DOHH2 (cell line): ENCODE results near the gene ABLIM2.

ENCODE experiments used
- H3F3A ChIP-seq: fragments of 200-600 bp; sonication (generic), shearing (Covaris generic); 2 replicates; pipeline ENCODE4 v1.6.0; 2016; ENCODE audit warnings: antibody characterized with exemption, mild to moderate bottlenecking; ENCODE audit not compliant: control insufficient read depth, insufficient read depth
- H3K27ac ChIP-seq: fragments of 200-600 bp; sonication (generic); 2 replicates; pipeline ENCODE4 v1.5.1; 2014; ENCODE audit warnings: low read depth, mild to moderate bottlenecking, low read length, moderate library complexity
- H3K27me3 ChIP-seq: fragments of 200-600 bp; sonication (generic); 2 replicates; pipeline ENCODE4 v1.6.1; 2014; ENCODE audit warnings: mild to moderate bottlenecking, low read length, mixed read lengths; ENCODE audit not compliant: control insufficient read depth
- H3K36me3 ChIP-seq: fragments of 200-600 bp; sonication (generic); 2 replicates; pipeline ENCODE4 v1.6.1; 2014; ENCODE audit warnings: mild to moderate bottlenecking, low read length, moderate library complexity, mixed read lengths; ENCODE audit not compliant: control insufficient read depth
- H3K4me1 ChIP-seq: fragments of 200-600 bp; sonication (generic); 2 replicates; pipeline ENCODE4 v1.6.1; 2014; ENCODE audit warnings: mild to moderate bottlenecking, low read length, mixed read lengths; ENCODE audit not compliant: control insufficient read depth
- H3K4me2 ChIP-seq: fragments of 200-600 bp; sonication (generic); 2 replicates; pipeline ENCODE4 v1.6.0; 2014; ENCODE audit warnings: mild to moderate bottlenecking, low read length, moderate library complexity
- H3K4me3 ChIP-seq: fragments of 200-600 bp; sonication (generic); 2 replicates; pipeline ENCODE4 v1.5.1; 2014; ENCODE audit warnings: mild to moderate bottlenecking, low read length, mixed read lengths
- H3K79me2 ChIP-seq: fragments of 200-600 bp; sonication (generic); 2 replicates; pipeline ENCODE4 v1.6.1; 2014; ENCODE audit warnings: mild to moderate bottlenecking, low read length, mixed read lengths; ENCODE audit not compliant: control insufficient read depth
- H3K9me2 ChIP-seq: fragments of 200-600 bp; sonication (generic); replicated peaks from 2 replicates; pipeline ENCODE4 v1.6.1; 2014; ENCODE audit warnings: mild to moderate bottlenecking, low read length, mixed read lengths; ENCODE audit not compliant: control insufficient read depth
- H3K9me3 ChIP-seq: fragments of 200-600 bp; sonication (generic); 2 replicates; pipeline ENCODE4 v1.6.1; 2014; ENCODE audit warnings: antibody characterized with exemption, low read length, mixed read lengths; ENCODE audit not compliant: control insufficient read depth, insufficient read depth
- H4K20me1 ChIP-seq: fragments of 200-600 bp; sonication (generic); 2 replicates; pipeline ENCODE4 v1.6.0; 2014; ENCODE audit warnings: low read depth, mild to moderate bottlenecking, antibody characterized with exemption, low read length, moderate library complexity; ENCODE audit not compliant: control insufficient read depth, insufficient read depth
- CTCF ChIP-seq: fragments of 200-600 bp; sonication (generic); IDR thresholded peaks from one replicate; pipeline ENCODE4 v1.5.1; 2014; ENCODE audit warnings: antibody characterized with exemption, mild to moderate bottlenecking, low read depth, low read length; ENCODE audit not compliant: poor library complexity, severe bottlenecking
- EZH2phosphoT487 ChIP-seq: fragments of 200-600 bp; sonication (generic); IDR thresholded peaks from 2 replicates; pipeline ENCODE4 v1.6.1; 2017; ENCODE audit warnings: borderline replicate concordance, mild to moderate bottlenecking, antibody characterized with exemption, low read length, moderate library complexity, mixed read lengths

The ABLIM2 gene

GRCh38 chr4:8122746-8123145 is 35.9 kb downstream of the ABLIM2 start:
- Histone ChIP-seq H3K9me2 (no peaks in the 10 kb centered on the region), H3K4me3 (no peak overlapping the region), H3K27ac (no peak overlapping the region), H3K4me1 (peaks cover 18% of the 10 kb centered on the region), H3K4me2 (no peak overlapping the region), H3F3A (no peaks in the 10 kb centered on the region), H3K27me3 (no peaks in the 10 kb centered on the region), H3K9me3 (no peaks in the 10 kb centered on the region), H4K20me1 (no peaks in the 10 kb centered on the region), H3K79me2 (no peaks in the 10 kb centered on the region), H3K36me3 (no peaks in the 10 kb centered on the region)
- no peak for TF ChIP-seq EZH2phosphoT487
- TF ChIP-seq CTCF = no peak

GRCh38 chr4:8121292-8122015 is 37.2 kb downstream of the ABLIM2 start:
- no peaks in the 10 kb centered on the region for H3K36me3 ChIP-seq

GRCh38 chr4:8120501-8120900 is 38.1 kb downstream of the ABLIM2 start:
- H3K4me1 ChIP-seq = peaks cover 26% of the 10 kb centered on the region
- no peaks in the 10 kb centered on the region for H3K9me2 ChIP-seq
- no peaks in the 10 kb centered on the region for H4K20me1 ChIP-seq
- H3K27ac ChIP-seq = no peak overlapping the region
- H3K27me3 ChIP-seq = no peaks in the 10 kb centered on the region
- no peaks in the 10 kb centered on the region for H3K36me3 ChIP-seq
- H3F3A ChIP-seq = no peaks in the 10 kb centered on the region
- TF ChIP-seq EZH2phosphoT487 (no peak), CTCF (no peak)
- H3K9me3 ChIP-seq = no peaks in the 10 kb centered on the region
- no peaks in the 10 kb centered on the region for H3K79me2 ChIP-seq
- H3K4me2 ChIP-seq = no peak overlapping the region
- no peak overlapping the region for H3K4me3 ChIP-seq

More at GRCh38 chr4:8121292-8122015, 37.2 kb downstream of the ABLIM2 start:
- H3K9me2 ChIP-seq = no peaks in the 10 kb centered on the region
- no peaks in the 10 kb centered on the region for H3K9me3 ChIP-seq
- peaks cover 26% of the 10 kb centered on the region for H3K4me1 ChIP-seq
- H3K4me3 ChIP-seq = no peak overlapping the region
- TF ChIP-seq CTCF (no peak), EZH2phosphoT487 (no peak)
- H3K27ac ChIP-seq = no peak overlapping the region
- H3K79me2 ChIP-seq = no peaks in the 10 kb centered on the region
- no peak overlapping the region for H3K4me2 ChIP-seq
- no peaks in the 10 kb centered on the region for H3F3A ChIP-seq
- H3K27me3 ChIP-seq = no peaks in the 10 kb centered on the region
- no peaks in the 10 kb centered on the region for H4K20me1 ChIP-seq
